ENCODE measurements around the gene AP3D1.

AP3D1 gene

GRCh38 chr19:2111425-2111824 is 39.9 kb downstream of the AP3D1 start:
- no peaks in the 10 kb centered on the region for H3K4me1 ChIP-seq (ENCODE audit: low read depth, poor library complexity, severe bottlenecking)
- no peak overlapping the region for H2AFZ ChIP-seq (ENCODE audit: low read depth)
- peaks cover 10% of the 10 kb centered on the region; the same call in 1 of the 2 replicates for H3K36me3 ChIP-seq (ENCODE audit: insufficient read depth)
- H3K79me2 ChIP-seq (ENCODE audit: insufficient read depth, low read depth): no peaks in the 10 kb centered on the region
- no peaks in the 10 kb centered on the region for H3K27me3 ChIP-seq (ENCODE audit: insufficient read depth, low read depth)
- TF ChIP-seq CTCF (conservative IDR thresholded peaks at IDR 0.05; ENCODE audit: low read depth, low read length): no peak
- H3K9ac ChIP-seq: no peak overlapping the region
- no peak overlapping the region for H3K4me3 ChIP-seq (IDR thresholded peaks at IDR 0.05; ENCODE audit: insufficient read depth, low read depth, low read length)
- H3K27ac ChIP-seq: no peak overlapping the region
- no peak overlapping the region for H3K4me2 ChIP-seq
- no peaks in the 10 kb centered on the region for H4K20me1 ChIP-seq (ENCODE audit: insufficient read depth)

- TF ChIP-seq CTCF (conservative IDR thresholded peaks at IDR 0.05; ENCODE audit: low read depth, low read length): no peak
- no peaks in the 10 kb centered on the region for H3K79me2 ChIP-seq (ENCODE audit: insufficient read depth, low read depth)
- H3K9ac ChIP-seq: no peak overlapping the region
- H3K36me3 ChIP-seq (ENCODE audit: insufficient read depth): peaks cover 10% of the 10 kb centered on the region; the same call in 1 of the 2 replicates
- H2AFZ ChIP-seq (ENCODE audit: low read depth): no peak overlapping the region
- H3K4me2 ChIP-seq: no peak overlapping the region
- no peaks in the 10 kb centered on the region for H3K27me3 ChIP-seq (ENCODE audit: insufficient read depth, low read depth)
- no peak overlapping the region for H3K27ac ChIP-seq
- H3K4me1 ChIP-seq (ENCODE audit: low read depth, poor library complexity, severe bottlenecking): no peaks in the 10 kb centered on the region
- no peaks in the 10 kb centered on the region for H4K20me1 ChIP-seq (ENCODE audit: insufficient read depth)
- no peak overlapping the region for H3K4me3 ChIP-seq (IDR thresholded peaks at IDR 0.05; ENCODE audit: insufficient read depth, low read depth, low read length)
Measured at GRCh38 chr19:2110822-2111221, 40.5 kb downstream of the AP3D1 start.

GRCh38 chr19:2109046-2109864 is 42.1 kb downstream of the AP3D1 start:
- Histone ChIP-seq H3K79me2 (ENCODE audit: insufficient read depth, low read depth) (peaks cover 3% of the 10 kb centered on the region; the same call in 1 of the 2 replicates), H3K27ac (no peak overlapping the region), H3K27me3 (ENCODE audit: insufficient read depth, low read depth) (no peaks in the 10 kb centered on the region), H3K4me2 (no peak overlapping the region), H3K36me3 (ENCODE audit: insufficient read depth) (peaks cover 10% of the 10 kb centered on the region; the same call in 1 of the 2 replicates), H3K4me3 (IDR thresholded peaks at IDR 0.05; ENCODE audit: insufficient read depth, low read depth, low read length) (no peak overlapping the region), H3K4me1 (ENCODE audit: low read depth, poor library complexity, severe bottlenecking) (no peaks in the 10 kb centered on the region), H3K9ac (no peak overlapping the region), H2AFZ (ENCODE audit: low read depth) (no peak overlapping the region), H4K20me1 (ENCODE audit: insufficient read depth) (no peaks in the 10 kb centered on the region)
- no peak for TF ChIP-seq CTCF (conservative IDR thresholded peaks at IDR 0.05; ENCODE audit: low read depth, low read length)

GRCh38 chr19:2108251-2109016 is 42.9 kb downstream of the AP3D1 start:
- Histone ChIP-seq H3K27ac (no peak overlapping the region), H3K4me3 (IDR thresholded peaks at IDR 0.05; ENCODE audit: insufficient read depth, low read depth, low read length) (no peak overlapping the region), H3K9ac (no peak overlapping the region), H3K4me2 (no peak overlapping the region), H4K20me1 (ENCODE audit: insufficient read depth) (no peaks in the 10 kb centered on the region), H3K27me3 (ENCODE audit: insufficient read depth, low read depth) (no peaks in the 10 kb centered on the region), H2AFZ (ENCODE audit: low read depth) (no peak overlapping the region), H3K79me2 (ENCODE audit: insufficient read depth, low read depth) (peaks cover 7% of the 10 kb centered on the region; the same call in 1 of the 2 replicates), H3K36me3 (ENCODE audit: insufficient read depth) (peaks cover 10% of the 10 kb centered on the region; the same call in 1 of the 2 replicates), H3K4me1 (ENCODE audit: low read depth, poor library complexity, severe bottlenecking) (no peaks in the 10 kb centered on the region)
- no peak for TF ChIP-seq CTCF (conservative IDR thresholded peaks at IDR 0.05; ENCODE audit: low read depth, low read length)
